Measurements from ENCODE around the gene GZF1.

GZF1 gene

GRCh38 chr20:23361476-23362391, at the start of gene GZF1:
Gene GZF1, plus strand, starts transcription at chr20:23362182. Its CDS starts 2,202 bp downstream, at chr20:23364384.
- peak; percentile 97 to 99 for DNase-seq

DNA sequence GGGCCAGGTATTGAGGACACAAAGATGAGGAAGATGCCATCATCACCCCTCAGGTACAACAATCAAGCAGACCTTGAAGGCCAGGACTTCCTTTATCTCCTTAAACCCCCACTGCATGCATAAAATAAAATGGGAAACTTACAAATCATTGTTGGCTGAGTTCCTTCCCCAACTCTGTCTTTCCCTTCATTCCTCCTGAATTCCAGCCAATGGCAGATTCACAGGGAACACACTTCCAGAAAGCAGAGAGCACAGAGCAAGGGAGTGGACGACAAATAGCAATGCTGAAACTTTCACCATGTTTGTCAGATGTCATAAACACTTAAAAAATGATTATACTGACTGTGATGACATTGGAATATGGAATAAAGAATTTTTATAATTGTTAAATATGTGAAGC, 48.7 kb upstream of the GZF1 start:
- no peak for DNase-seq

GRCh38 chr20:23314699-23315098, 47.3 kb upstream of the GZF1 start:
- no peak for DNase-seq

- DNase-seq = no peak
Observed at GRCh38 chr20:23315099-23315498, 46.9 kb upstream of the GZF1 start.

DNA sequence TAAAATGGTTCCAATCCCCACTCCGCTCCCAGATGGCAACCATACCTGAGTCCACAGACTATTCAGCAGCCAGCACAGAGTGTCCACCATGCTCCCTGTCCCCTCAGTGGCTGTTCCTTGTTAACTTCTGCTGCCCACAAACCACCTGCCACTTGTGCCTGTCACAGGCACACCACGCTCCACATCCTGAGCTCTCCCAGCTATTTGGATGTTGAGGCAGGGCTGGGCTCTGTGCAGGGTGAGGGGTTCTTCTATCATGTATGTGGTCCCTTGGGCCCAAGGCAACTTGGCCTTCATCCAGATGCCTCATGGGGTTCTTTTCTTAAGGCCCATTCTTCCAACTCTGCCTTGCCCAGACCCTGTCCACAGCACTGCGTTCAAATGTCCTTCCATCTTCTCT, 45.4 kb upstream of the GZF1 start:
- DNase-seq = no peak

DNA sequence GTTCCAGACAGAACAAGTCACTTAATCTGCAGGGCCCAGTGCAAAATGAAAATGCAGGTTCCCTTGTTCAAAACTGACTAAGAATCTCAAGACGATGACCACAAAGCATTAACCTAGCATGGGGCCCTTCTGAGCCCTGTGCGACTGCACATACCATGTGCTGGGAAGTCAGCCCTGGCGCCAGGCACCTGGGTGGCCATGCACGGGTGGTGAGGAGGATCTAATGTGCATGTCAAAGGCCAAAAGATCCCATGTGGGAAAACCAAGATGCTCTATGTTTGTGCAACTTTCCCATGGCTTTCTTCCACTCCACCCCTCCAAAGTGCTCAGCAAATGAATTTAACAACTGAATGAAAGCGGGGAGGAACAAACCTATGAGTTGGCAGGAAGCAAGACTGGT, 44.9 kb upstream of the GZF1 start:
- no peak for DNase-seq

DNA sequence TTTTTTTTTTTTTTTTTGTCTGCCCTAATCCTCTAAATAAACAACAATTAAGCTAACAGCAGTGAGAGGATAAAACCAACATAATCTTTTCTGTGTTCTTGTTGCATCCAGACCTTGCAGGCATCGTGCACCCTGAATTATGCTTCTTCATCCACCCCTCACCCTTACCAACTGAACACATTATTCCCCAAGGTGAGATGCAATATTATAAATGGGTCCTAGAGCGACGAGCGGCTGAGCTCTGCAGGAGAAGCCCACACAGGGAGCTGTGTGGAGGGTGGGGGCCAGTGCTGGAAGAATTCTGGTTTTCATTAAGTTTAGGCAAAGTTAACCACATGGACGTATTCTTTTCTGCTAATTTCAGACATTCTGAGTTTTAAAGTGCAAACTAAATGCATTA, 43.6 kb upstream of the GZF1 start:
- no peak for DNase-seq

DNA sequence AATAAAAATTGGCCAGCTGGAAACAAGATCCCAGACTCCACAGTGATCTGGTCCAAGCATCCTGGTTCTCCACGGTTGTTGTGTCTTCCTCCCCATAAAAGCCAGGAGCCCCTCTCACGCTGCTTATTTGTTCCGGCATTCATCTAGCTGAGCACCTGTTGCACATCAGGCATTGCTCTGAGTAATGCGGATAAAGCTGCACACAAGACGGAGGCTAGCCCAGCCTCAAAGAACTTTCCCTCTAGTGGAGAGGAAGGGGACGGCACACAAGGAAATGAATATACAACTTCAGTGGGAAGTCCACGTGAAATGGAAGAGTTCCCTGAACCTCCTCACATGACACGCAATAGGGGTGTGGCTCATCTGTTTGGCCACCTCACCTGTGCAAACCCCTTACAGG, 41.7 kb upstream of the GZF1 start:
- peak in 1 of 2 experiments; percentile 38 for DNase-seq

- no peak for DNase-seq
Observed at GRCh38 chr20:23325107-23325506, 36.9 kb upstream of the GZF1 start.

- DNase-seq = no peak
Observed at GRCh38 chr20:23326774-23327173, 35.2 kb upstream of the GZF1 start.

GRCh38 chr20:23327617-23328333, 34.2 kb upstream of the GZF1 start:
- no peak for DNase-seq

- no peak for DNase-seq
Observed at GRCh38 chr20:23331450-23332350, 30.3 kb upstream of the GZF1 start.

- DNase-seq = no peak
Observed at GRCh38 chr20:23332467-23332866, 29.5 kb upstream of the GZF1 start.

- DNase-seq = no peak
Observed at GRCh38 chr20:23334111-23334510, 27.9 kb upstream of the GZF1 start.

GRCh38 chr20:23335521-23335920, 26.5 kb upstream of the GZF1 start:
- DNase-seq = no peak

- DNase-seq = no peak
Observed at GRCh38 chr20:23336476-23336875, 25.5 kb upstream of the GZF1 start.

DNA sequence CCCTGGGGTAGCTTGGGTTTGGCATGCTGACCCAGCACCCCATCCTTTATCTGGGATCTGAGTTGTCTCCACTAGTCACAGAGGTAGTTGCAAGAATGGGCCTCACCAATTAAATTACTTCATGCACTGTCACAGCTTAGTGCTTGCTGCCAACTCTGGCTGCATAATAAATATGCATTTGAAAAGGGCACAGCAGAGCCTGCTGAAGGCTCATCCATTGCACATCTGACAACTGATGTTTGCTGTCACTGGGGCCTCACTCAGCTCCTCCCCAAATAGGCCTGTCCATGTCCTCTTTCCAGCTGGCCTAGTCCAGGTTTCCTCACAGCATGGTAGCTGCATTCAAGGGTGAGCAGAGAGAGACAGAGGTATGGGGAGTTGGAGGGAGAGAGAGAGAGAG, 24.7 kb upstream of the GZF1 start:
- no peak for DNase-seq

GRCh38 chr20:23339986-23340385, 22.0 kb upstream of the GZF1 start:
- no peak for DNase-seq

GRCh38 chr20:23340524-23340923, 21.5 kb upstream of the GZF1 start:
- DNase-seq = peak; percentile 66 to 74

- no peak for DNase-seq
Observed at GRCh38 chr20:23341073-23341472, 20.9 kb upstream of the GZF1 start.

GRCh38 chr20:23343590-23343989, 18.4 kb upstream of the GZF1 start:
- no peak for DNase-seq

GRCh38 chr20:23344336-23344735, 17.6 kb upstream of the GZF1 start:
- DNase-seq = no peak

DNA sequence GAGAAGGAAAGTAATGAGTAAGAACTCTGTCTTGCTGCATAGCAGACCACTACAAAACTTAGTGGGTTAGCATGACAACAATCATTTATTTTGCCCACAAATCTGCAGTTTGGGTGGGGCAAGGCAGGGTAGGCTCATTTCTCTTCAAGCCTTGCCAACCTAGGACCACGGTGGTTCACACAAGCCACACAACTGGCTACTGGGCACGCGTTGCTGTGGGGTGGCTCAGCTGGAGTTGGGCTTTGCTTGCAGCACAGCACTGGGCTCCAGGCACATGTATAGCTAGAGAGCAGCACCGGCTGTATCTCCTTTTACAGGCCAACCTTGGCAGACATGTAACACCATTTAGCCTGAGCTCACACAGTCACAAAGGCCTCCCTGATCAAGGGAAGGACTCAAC, 16.0 kb upstream of the GZF1 start:
- no peak for DNase-seq

All from NCI-H524 (cell line).